CD4-positive, alpha-beta T cell treated with Interleukin-17A for 1 hour (primary cell): Measurements from ENCODE around the gene STK33.

Experiments used
- DNase-seq: peaks from one replicate; pipeline ENCODE4 v3.0.0-alpha.2; 2020

STK33 gene

DNA sequence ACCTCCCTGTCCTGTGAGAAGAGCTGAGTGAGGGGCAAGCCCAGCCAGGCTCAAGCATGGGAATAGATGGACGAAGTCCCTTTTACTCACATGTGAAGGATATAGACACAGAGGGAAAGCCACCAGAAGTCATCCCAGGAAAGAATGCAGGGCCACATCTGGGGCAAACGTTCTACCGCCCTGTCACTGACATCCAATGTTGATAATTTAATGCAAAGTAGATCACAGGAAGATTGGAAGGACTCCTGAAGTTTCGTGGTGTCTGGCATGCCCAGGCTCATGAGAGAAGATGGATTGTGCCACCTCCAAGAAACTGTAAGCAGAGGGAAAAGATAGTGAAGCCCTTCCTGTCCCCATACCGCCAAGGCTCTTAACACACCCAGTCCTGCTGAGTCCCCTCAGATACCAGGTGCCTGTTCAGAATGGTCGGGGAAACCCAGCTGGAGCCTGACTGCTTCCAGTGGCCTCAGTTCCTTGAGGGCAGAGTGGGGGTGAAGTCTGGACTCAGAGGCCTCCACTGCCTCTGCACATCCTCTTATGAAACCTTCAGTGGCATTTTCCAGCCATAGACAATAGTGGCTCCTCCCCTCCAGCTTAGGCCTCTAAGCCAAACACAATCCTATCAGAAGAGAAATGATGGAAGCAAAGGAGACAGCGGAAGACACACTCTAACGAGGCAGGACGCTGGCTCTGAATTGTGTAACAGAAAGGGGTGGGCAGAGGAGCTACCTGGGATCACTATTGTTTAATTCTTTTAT lies 7.5 kb upstream of the STK33 start:
- no peak for DNase-seq

DNA sequence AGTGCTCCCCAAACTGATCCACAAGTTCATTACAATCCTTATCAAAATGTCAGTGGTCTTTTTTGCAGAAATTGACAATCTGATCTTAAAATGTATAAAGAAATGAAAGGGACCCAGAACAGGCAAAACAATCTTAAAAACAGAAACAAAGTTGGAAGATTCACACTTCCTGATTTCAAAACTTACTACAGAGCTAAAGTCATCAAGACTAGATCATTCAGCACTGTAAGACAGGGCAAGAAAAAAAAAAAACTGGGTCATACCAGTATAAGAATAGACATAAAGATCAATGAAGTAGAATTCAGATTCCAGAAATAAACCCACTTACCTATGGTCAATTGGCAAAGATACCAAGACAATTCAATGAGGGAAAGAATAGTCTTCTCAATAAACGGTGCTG lies 4.5 kb upstream of the STK33 start:
- no peak for DNase-seq

DNA sequence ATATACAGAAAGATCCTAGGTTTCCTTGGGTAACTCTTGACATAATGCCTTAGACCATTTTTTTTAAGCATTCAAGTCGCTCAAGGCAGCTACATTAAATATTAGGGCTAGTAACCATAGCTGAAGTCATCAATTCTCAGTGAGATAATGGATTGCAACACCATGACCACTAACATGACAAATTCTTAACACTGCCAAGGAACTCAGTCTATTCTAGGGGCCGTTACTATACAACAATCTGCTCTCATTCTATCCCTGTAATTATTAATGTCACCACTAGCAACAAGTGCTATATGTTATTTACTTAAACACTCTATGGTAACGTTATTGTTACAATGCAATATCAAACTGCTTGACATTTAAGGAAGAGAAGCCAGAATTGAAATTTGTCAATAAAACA lies 3.2 kb upstream of the STK33 start:
- DNase-seq, result no peak

DNA sequence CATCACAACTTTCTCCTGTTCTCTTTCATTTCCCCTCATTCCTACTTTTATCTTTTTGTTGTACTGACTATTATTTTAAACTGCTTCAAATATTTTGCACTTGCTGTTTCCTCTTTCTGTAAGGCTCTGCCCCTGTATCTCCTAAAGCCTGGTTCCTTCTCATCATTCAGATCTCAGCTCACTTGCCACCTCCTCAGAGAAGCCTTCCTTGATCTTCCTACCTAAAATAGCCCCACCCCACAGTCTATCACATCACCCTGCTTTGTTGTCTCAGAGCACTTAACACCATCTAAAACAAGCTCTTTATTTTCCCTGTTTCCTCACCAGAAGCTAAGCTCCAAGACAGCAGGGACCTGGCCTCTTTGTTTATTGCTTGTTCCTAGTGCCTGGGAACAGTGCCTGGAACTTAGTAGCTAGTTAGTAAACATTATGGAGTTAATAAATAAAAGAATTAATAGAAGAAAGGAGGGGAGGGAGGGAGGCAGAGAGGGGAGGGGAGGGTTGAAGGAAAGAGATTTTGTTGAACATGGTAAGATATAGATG lies 2.5 kb upstream of the STK33 start:
- DNase-seq, result no peak

DNA sequence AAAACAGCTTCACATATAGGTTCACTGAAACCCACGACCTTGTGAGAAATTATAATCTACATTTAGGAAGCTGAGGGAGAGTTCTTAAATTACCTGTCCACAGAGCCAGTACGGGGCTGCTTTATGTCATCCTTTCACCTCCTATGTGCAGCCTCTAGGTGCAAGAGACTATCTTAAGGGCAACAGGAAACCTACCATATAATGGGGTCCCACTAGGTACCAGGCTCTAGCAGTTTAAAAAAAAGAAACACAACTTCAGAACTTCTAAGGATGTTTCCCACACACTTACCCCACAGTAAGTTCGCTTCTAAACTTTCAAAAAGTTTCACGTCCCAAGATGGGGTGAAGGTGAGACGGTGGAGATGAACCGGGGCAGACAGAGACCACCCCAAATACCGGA lies 573 bp downstream of the STK33 start:
- no peak for DNase-seq

DNA sequence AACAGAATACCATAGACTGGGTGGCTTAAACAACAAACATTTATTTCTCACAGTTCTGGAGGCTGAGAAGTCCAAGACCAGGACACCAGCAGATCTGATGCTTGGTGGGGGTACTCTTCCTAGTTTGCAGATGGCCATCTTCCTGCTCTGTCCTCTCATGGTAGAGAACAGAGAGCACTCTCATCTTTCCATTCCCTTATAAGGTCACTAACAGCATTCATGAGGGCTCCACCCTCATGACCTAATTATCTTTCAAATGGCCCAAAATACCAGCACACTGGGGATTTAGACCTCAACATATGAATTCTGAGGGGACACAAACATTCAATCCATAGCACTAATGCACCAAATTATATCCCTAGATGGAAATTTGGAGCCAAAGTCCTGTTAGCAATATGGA lies 6.1 kb downstream of the STK33 start:
- no peak for DNase-seq

DNA sequence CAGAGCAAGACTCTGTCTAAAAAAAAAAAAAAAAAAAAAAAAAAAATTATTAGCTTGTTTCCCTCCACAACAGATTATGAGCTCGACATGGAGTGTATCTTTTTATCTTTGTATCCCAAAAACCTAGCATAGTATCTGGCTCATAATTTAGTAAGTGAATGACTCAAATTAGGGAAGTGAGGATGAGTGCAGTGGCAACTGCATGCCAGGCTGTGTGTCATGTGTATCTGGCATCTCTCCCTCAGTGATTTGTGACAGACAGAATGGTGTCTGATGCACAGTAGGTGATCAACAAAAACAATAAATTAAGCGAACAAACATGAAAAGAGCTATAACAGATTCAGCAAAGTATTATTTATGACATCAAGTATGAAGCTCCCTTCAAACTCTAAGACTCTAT lies 7.2 kb downstream of the STK33 start:
- no peak for DNase-seq

DNA sequence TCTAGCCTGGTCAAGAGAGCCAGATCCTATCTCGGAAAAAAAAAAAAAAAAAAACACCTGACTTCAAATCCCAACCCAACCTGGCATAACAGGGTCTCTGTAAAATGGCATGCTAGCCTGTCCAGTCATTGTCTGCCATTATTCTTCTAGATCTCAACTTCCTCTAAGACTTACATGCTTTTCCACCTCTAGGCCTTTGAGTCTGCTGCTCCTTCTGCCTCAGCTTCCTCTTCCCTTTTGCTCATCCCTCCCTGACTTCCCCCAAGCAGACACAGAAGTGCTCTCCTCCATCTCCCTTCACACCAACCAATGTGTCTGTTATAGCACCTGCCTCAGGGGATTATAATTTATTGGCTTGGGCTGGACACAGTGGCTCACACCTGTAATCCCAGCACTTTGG lies 7.8 kb downstream of the STK33 start:
- no peak for DNase-seq

DNA sequence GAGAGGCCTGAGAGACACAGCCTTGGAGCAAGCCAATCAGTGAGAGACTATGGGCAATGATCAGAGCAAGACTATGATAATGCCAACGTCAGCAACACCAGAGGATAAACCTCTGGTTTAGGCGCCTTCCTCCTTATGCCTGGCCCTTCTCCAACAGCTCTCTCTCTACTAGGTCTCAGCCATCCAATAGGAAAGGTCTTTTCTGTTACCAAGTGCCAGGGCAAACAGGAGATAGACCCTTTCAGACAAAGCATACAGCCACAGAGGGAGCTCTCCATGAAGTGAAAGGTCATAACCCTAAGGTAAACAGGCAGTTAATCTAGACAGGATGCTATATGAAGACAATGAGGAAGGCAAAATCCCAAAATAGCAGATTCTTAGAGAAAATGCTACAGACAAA lies 9.5 kb downstream of the STK33 start:
- no peak for DNase-seq

DNA sequence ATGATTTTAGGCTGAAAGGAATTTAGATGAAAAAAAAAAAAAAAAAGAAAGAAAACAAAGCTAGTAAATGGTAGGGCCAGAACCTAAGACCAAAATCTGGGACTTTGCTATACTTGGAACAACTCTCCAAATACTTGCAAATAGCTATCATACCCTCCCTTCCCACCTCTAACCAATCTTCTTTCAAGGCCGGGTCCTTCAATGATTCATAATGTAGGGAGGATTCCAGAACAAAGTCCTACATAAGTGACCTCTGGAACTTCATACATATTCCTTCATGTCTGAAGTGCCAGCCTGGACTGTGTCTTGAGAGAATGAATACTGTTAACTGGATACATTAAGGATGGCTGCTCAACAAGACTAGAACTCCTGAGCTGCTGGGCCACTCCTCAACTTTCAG lies 9.9 kb downstream of the STK33 start:
- no peak for DNase-seq

DNA sequence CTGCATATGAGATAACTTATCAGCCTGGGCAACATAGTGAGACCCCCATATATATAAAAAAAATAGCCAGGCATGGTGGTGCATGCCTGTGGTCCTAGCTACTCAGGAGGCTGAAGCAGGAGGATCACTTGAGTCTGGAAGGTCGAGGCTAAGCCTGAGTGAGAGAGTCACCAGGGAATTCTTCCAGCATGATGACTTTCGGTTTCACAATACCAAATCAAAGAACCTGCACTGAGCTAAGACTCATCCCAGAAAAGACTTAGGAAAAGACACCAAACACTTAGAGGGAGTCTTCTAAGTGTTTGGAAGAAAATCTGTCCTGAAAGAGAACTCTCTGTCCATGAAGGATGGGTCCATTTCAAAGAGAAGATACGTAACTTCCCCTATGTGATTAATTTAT lies 12.7 kb downstream of the STK33 start:
- DNase-seq, result no peak

DNA sequence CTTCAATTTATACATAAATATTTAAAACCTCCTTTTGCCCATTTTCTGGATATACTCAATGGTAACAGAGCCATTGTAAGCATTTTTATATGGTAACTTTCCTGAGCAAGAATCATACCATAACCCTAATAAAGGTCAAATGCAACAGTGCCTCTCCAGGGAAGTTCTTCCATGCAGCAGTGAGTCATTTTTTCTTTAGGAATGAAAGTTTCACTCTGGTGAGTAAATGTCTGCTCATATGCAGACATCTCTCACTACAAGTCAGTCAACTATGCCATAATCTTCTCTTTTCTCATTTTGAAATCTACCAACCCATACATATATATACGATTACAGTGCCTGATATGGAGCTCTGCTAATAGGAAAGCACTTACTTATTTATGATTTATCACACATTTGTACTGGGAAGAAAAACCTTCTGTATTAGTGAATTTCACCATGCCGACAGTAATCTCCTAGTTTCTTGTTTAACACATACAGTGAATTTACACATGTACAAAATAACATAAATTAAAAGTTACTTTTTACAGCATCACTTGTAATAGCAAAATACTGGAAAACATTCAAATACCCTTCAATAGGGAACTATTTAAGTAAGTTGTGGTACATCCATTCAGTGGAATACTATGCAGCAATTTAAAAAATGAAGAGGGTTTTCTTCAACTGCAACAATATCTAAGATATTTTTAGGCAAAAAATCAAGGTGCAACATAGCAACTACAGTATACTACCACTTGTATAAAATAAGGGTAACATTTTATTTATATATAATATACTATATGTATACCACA lies 16.0 kb downstream of the STK33 start:
- DNase-seq, result no peak

DNA sequence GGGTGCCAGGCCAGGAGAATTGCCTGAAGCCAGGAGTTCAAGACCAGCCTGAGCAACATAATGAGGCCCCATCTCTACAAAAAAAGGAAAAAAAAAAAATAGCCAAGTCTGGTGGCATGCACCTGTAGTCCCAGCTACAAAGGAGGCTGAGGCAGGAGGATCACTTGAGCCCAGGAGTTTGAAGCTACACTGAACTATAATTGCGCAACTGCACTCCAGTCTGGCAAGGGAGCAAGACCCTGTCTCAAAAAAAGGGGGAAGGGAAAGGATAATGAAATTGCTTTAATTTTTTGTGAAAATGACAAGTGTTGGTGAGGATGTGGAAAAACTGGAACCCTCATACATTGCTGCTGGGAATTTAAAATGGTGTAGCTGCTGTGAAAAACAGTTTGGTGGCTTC lies 19.2 kb downstream of the STK33 start:
- DNase-seq, result no peak

DNA sequence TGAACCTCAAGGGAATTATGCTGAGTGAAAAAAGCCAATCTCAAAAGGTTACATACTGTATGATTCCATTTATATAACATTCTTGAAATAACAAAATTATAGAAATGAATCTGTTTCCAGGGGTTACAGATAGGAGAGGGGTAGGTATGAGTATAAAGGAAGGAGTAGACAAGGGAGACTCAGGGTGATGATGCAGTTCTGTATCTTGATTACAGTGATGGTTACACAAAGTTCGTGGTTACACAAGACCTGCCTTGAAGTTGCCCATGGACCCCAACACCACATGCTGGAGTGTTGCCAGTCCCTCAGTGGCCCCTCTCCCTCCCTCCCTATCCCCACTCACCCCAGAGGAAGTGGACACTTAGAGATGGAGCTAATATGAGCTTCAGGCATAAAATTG lies 20.3 kb downstream of the STK33 start:
- no peak for DNase-seq

DNA sequence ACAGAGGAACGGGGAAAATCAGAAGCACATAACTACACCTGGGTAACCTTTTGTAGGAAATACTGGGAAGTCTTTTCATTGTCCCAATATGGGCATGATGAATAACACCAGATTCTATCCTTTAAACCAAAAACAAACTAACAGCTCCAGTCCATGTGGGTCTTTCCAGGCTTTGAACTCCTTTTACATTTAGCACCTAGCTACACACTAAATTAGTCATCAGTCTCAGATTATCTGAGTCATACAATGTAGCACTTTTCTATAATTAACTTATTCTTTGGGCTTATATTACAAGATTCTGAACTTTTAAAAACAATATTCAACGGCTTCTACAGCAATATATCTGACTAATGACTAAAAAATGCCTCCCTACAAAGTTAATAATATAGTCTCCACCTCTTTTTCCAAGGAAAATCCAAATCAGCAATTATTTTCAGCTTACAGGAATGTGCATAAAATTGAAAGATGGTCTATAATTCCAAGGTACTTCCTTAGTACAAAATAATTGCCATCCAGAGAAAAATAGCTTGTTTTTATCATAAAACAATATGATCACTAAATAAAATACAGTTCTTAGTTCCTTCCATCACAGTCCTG lies 26.3 kb downstream of the STK33 start:
- no peak for DNase-seq

DNA sequence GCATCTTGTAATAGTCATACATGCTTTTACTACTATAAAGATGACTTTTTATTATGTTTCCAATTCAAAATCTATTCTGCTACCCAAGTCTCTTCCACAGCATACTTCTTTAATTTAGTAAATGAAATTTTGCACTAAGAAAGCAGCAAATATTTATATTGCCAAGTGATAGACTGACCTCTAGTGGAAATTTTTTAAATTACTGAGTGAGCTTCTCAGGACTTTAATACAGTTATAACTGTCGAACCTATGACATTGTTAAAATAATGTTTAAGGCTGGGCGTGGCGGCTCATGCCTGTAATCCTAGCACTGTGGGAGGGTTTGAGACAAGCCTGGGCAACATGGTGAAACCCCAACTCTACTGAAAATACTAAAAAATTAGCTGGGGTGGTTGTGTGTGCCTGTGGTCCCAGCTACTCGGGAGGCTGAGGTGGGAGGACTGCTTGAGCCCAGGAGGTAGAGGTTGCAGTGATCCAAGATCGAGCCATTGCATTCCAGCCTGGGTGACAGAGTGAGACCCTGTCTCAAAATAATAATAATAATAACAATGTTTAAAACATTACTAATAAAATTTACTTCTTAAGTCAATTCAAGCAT lies 27.3 kb downstream of the STK33 start:
- DNase-seq, result peak; percentile 44

DNA sequence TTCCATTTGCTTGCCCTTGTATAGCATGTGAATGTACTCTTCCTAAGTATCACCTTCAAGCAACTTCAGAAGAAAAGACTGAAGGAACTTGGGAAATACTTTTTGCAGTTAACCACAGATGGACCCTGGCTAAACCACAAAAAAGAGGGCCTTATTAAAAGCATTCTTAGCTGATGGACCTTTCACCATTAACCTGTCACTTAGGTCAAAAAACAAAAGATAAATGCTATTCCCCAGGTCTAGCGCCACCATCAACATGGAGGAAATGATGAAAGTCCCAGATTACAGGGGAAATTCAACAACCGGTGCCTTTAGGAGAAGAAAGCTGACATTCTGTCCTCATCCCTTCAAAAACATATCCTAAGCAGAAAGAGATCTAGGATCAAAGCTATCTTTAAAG lies 29.5 kb downstream of the STK33 start:
- no peak for DNase-seq

DNA sequence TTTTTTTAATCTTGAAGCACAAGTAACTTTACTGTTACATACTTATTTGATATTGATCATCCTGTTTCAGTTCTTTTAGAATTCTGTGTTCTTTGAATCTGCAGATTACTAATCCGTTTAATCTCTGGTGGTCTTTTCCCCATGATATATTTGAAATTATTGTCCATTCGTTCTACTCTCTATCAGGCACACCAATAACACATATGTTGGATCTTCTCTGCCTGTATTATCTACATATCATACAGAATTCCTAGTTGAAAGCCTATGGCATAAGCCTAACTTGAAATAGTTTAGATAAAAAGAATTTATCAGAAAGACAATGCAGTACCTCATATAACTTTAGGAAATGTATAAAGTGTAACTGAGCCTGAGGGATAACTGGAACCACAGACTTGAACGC lies 32.6 kb downstream of the STK33 start:
- DNase-seq, result no peak

DNA sequence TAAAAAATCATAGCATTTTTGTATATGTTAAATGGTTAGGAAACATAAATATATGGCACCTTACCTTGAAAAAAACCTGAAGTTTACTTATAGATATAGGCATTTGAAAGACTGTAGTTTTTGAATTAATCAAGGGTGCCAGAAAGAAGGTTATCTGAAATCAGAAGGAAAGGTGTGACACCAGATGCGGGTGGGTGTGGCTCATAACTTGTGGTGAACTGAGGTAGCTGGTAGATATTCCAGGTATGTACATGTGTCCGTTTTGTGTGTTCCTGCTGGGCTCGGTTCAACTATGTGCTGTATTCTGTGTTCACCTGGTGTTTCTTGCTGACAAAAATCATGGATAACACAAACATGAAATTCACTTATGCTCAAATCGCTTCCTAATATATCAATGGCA lies 35.6 kb downstream of the STK33 start:
- no peak for DNase-seq

DNA sequence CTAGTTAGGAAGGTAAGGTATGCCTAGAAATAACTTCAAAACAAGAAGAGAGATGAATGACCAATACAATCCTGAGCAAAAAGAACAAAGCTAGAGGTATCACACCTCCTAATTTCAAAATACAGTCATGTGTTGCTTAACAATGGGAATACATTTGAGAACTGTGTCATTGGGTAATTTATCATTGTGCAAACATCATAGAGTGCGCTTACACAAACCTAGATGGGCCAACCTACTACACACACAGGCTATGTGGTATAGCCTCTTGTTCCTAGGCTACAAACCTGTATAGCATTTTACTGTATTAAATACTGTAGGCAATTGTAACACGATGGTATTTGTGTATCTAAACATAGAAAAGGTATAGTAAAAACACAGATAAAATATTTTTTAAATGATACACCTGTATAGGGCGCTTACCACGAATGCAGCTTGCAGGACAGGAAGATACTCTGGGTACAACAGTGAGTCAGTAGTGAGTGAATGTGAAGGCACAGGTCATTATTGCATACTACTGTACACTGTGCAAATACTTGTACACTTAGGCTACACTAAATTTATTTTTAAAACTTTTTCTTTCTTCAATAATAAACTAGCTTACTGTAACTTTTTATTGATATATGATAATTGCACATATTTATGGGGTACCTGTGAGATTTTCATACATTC lies 48.2 kb downstream of the STK33 start:
- no peak for DNase-seq

DNA sequence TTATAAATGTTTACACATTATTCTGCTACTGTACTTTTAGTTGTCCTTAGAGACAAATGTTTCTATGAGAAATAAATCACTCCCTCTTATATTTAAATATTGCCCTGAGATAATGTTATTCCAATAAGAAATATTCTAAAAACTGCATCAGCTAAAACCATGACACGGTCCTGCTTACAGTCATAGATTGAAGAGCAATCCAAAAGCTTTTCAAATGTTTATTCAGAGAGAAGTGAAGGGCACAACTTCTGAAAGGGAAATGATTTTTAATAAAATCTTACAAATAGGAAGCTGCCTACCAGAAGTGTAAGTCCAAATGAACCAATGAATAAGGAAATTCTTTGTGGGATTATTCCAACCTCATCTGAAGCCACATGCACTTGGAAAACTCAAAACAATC lies 49.2 kb downstream of the STK33 start:
- DNase-seq, result no peak

DNA sequence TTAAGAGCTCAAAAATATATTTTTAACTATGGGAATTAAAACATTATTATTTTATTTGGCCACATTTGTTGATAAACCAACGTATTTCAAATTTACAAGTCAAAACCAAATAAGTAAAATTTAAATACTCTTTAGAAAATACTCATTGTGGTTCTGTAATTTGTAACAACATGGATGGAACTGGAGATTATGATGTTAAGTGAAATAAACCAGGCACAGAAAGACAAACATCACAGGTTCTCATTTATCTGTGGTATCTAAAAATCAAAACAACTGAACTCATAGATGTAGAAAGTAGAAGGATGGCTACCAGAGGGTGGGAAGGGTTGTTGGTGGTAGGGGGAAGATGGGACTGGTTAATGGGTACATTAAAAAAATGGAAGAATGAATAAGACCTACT lies 50.8 kb downstream of the STK33 start:
- DNase-seq, result no peak

DNA sequence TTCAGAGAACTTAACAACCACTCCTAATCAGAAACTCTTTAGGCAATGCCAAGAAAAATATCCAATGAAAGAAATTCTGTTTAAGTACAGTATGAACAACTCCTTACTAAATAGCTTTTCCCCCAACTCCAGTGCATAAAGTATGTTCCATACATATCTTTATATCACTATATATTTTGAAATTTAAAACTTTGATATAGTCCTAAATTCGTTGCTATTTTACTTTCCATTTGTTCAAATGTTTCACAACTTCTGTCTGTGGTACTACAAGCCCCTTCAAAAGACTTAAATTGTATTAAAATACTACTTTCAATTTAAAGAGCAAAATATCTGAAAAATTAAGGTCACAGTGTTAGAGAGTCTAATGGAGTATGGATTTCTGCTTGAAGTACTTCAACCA lies 52.6 kb downstream of the STK33 start:
- no peak for DNase-seq
